ENCODE results near the gene SUSD1. TPM values are rescaled to one million over a fixed set of nuclear protein-coding genes. Genes with fewer than 3 reads are reported as not detected.

SUSD1 gene
- polyA plus RNA-seq, 1 of the 3 experiments (the other 2 are of a cell fraction), result 8.2 TPM

GRCh38 chr9:112166176-112167140 is 8.6 kb downstream of the SUSD1 start:
- no peaks in the 10 kb centered on the region for H3K9me2 ChIP-seq
- 85% methylated on average over 12 of the region's 12 CpGs for WGBS (ENCODE audit: low lambda C conversion rate)
- H4K20me1 ChIP-seq (ENCODE audit: insufficient read depth), result no peaks in the 10 kb centered on the region
- H3K36me3 ChIP-seq (replicated peaks in 1 of 2; ENCODE audit: control insufficient read depth in 1 of 2, insufficient read depth in 2 of 2, low read length in 1 of 2), result no peaks in the 10 kb centered on the region
- no peaks in the 10 kb centered on the region for H3K27me3 ChIP-seq (ENCODE audit: insufficient read depth)
- POLR2A ChIA-PET, result no interaction called here
- H3K4me3 ChIP-seq (ENCODE audit: low read depth in 2 of 2, low read length in 1 of 2), result no peak overlapping the region
- H2AFZ ChIP-seq (ENCODE audit: low read depth), result no peak overlapping the region
- TF ChIP-seq FOXM1 (IDR thresholded peaks at IDR 0.05; ENCODE audit: low read depth), result no peak
- TF ChIP-seq, protein P1, sequence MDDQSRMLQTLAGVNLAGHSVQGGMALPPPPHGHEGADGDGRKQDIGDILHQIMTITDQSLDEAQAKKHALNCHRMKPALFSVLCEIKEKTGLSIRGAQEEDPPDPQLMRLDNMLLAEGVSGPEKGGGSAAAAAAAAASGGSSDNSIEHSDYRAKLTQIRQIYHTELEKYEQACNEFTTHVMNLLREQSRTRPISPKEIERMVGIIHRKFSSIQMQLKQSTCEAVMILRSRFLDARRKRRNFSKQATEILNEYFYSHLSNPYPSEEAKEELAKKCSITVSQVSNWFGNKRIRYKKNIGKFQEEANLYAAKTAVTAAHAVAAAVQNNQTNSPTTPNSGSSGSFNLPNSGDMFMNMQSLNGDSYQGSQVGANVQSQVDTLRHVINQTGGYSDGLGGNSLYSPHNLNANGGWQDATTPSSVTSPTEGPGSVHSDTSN (IDR thresholded peaks at IDR 0.05), result no peak
- no peak for TF ChIP-seq EP300 (IDR thresholded peaks at IDR 0.05; ENCODE audit: borderline replicate concordance in 1 of 2, low read depth in 1 of 2, low read length in 1 of 2)
- TF ChIP-seq RAD21 (IDR thresholded peaks at IDR 0.05; ENCODE audit: low read length), result no peak
- TF ChIP-seq, protein P2, sequence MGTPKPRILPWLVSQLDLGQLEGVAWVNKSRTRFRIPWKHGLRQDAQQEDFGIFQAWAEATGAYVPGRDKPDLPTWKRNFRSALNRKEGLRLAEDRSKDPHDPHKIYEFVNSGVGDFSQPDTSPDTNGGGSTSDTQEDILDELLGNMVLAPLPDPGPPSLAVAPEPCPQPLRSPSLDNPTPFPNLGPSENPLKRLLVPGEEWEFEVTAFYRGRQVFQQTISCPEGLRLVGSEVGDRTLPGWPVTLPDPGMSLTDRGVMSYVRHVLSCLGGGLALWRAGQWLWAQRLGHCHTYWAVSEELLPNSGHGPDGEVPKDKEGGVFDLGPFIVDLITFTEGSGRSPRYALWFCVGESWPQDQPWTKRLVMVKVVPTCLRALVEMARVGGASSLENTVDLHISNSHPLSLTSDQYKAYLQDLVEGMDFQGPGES (IDR thresholded peaks at IDR 0.05; ENCODE audit: low read depth, low read length), result no peak
- TF ChIP-seq FOSL2 (IDR thresholded peaks at IDR 0.05; ENCODE audit: borderline replicate concordance, low read depth), result no peak
- TF ChIP-seq FOXJ3 (CRISPR knock-in tag; IDR thresholded peaks at IDR 0.05), result no peak
- no peak for TF ChIP-seq TAF1 (IDR thresholded peaks at IDR 0.05; ENCODE audit: borderline replicate concordance, low read depth, low read length)
- TF ChIP-seq CHD2 (IDR thresholded peaks at IDR 0.05; ENCODE audit: low read length, partially characterized antibody), result no peak
- TF ChIP-seq, protein P3, sequence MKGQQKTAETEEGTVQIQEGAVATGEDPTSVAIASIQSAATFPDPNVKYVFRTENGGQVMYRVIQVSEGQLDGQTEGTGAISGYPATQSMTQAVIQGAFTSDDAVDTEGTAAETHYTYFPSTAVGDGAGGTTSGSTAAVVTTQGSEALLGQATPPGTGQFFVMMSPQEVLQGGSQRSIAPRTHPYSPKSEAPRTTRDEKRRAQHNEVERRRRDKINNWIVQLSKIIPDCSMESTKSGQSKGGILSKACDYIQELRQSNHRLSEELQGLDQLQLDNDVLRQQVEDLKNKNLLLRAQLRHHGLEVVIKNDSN (IDR thresholded peaks at IDR 0.05; ENCODE audit: borderline replicate concordance, low read depth), result no peak
- no peak for TF ChIP-seq MXI1 (IDR thresholded peaks at IDR 0.05; ENCODE audit: low read depth, low read length)
- no peak for TF ChIP-seq RCOR1 (IDR thresholded peaks at IDR 0.05; ENCODE audit: low read length)
- no peak overlapping the region for H3K4me2 ChIP-seq
- H3K79me2 ChIP-seq (ENCODE audit: insufficient read depth), result no peaks in the 10 kb centered on the region
- H3K9ac ChIP-seq, result no peak overlapping the region
- no peak overlapping the region for H3K27ac ChIP-seq (ENCODE audit: low read depth in 2 of 2, low read length in 1 of 2)
- CTCF ChIA-PET, result no interaction called here
- H3K9me3 ChIP-seq, result no peaks in the 10 kb centered on the region
- no peak for DNase-seq
- peaks cover 3% of the 10 kb centered on the region for H3F3A ChIP-seq (replicated peaks; ENCODE audit: insufficient read depth)
- no peaks in the 10 kb centered on the region; a peak in 1 of 4 replicates for H3K4me1 ChIP-seq (ENCODE audit: control insufficient read depth in 1 of 2, insufficient read depth in 2 of 2, low read depth in 1 of 2, low read length in 1 of 2)

All from SK-N-SH (cell line).